Liver (tissue), 9 donors: ENCODE data around the gene RALGPS1. TPM values are rescaled to one million over a fixed set of nuclear protein-coding genes. Genes with fewer than 3 reads are reported as not detected.

Experiments used
- DNase-seq: peaks from one replicate; pipeline ENCODE4 v3.0.0-alpha.2; 2017; ENCODE audit warnings: low spot score
- H3K27ac ChIP-seq, 2 donors: one replicate each; pipeline ENCODE4 v1.7.0; 2013; ENCODE audit warnings: inconsistent platforms in 2 of 2, low read length in 2 of 2, control low read depth in 1 of 2, low read depth in 1 of 2, mild to moderate bottlenecking in 1 of 2
- H3K27me3 ChIP-seq, 4 donors: one replicate each; pipeline versions ENCODE4 v1.6.1 to v1.7.0; 2013; ENCODE audit warnings: low read length in 3 of 4, inconsistent platforms in 1 of 4, mild to moderate bottlenecking in 1 of 4, moderate library complexity in 1 of 4; ENCODE audit not compliant: control insufficient read depth in 4 of 4, insufficient read depth in 4 of 4
- H3K36me3 ChIP-seq, 4 donors: one replicate each; pipeline versions ENCODE4 v1.6.1 to v1.7.0; 2013; ENCODE audit warnings: low read length in 3 of 4, mild to moderate bottlenecking in 3 of 4, low read depth in 1 of 4, moderate library complexity in 1 of 4; ENCODE audit not compliant: control insufficient read depth in 4 of 4, insufficient read depth in 3 of 4
- H3K4me1 ChIP-seq, 4 donors: one replicate each; pipeline versions ENCODE4 v1.6.1 to v1.7.0; 2013; ENCODE audit warnings: low read length in 3 of 4, mild to moderate bottlenecking in 3 of 4, moderate library complexity in 1 of 4; ENCODE audit not compliant: control insufficient read depth in 4 of 4, insufficient read depth in 4 of 4
- H3K4me3 ChIP-seq, 3 donors: one replicate each; pipeline versions ENCODE4 v1.6.1 to v1.7.0; 2013; ENCODE audit warnings: low read length in 3 of 3, control low read depth in 1 of 3, low read depth in 1 of 3, mild to moderate bottlenecking in 1 of 3
- H3K9ac ChIP-seq, 2 donors: one replicate each; pipeline ENCODE4 v1.7.0; 2013; ENCODE audit warnings: low read length in 2 of 2, mild to moderate bottlenecking in 2 of 2, moderate library complexity in 2 of 2, control low read depth in 1 of 2, low read depth in 1 of 2
- H3K9me3 ChIP-seq, 4 donors: one replicate each; pipeline versions ENCODE4 v1.6.1 to v1.7.0; 2013; ENCODE audit warnings: low read length in 3 of 4; ENCODE audit not compliant: control insufficient read depth in 4 of 4
- EGR1 ChIP-seq, 2 donors: IDR thresholded peaks; 2 replicates each; pipeline ENCODE4 v1.6.1; 2016 to 2018; ENCODE audit warnings: antibody characterized with exemption in 2 of 2, low read depth in 2 of 2
- FOXA1 ChIP-seq: IDR thresholded peaks from 2 replicates; pipeline ENCODE4 v1.6.1; 2016; ENCODE audit warnings: antibody characterized with exemption
- FOXA2 ChIP-seq: IDR thresholded peaks from 2 replicates; pipeline ENCODE4 v1.6.1; 2016; ENCODE audit warnings: antibody characterized with exemption
- GABPA ChIP-seq, 2 donors: IDR thresholded peaks in 1 of 2; conservative IDR thresholded peaks in 1 of 2; 2 replicates each; pipeline ENCODE4 v1.6.1; 2016; ENCODE audit warnings: antibody characterized with exemption in 2 of 2, mild to moderate bottlenecking in 1 of 2, moderate library complexity in 1 of 2
- HNF4A ChIP-seq, 2 donors: conservative IDR thresholded peaks; 2 replicates each; pipeline ENCODE4 v1.6.1; 2016; ENCODE audit warnings: antibody characterized with exemption in 2 of 2, mild to moderate bottlenecking in 2 of 2
- HNF4G ChIP-seq: IDR thresholded peaks from 2 replicates; pipeline ENCODE4 v1.6.1; 2016; ENCODE audit warnings: antibody characterized with exemption
- JUND ChIP-seq, 2 donors: IDR thresholded peaks; 2 replicates each; pipeline ENCODE4 v1.6.1; 2016; ENCODE audit warnings: antibody characterized with exemption in 2 of 2
- NR2F2 ChIP-seq: IDR thresholded peaks from 2 replicates; pipeline ENCODE4 v1.6.1; 2016; ENCODE audit warnings: antibody characterized with exemption
- RAD21 ChIP-seq, 2 donors: IDR thresholded peaks; 2 replicates each; pipeline ENCODE4 v1.6.1; 2016; ENCODE audit warnings: antibody characterized with exemption in 2 of 2, mild to moderate bottlenecking in 2 of 2
- RXRA ChIP-seq, 2 donors: IDR thresholded peaks; 2 replicates each; pipeline ENCODE4 v1.6.1; 2017 to 2018; ENCODE audit warnings: antibody characterized with exemption in 2 of 2, mild to moderate bottlenecking in 1 of 2
- TAF1 ChIP-seq: conservative IDR thresholded peaks from 2 replicates; pipeline ENCODE4 v1.6.1; 2016; ENCODE audit warnings: antibody characterized with exemption, mild to moderate bottlenecking
- YY1 ChIP-seq: IDR thresholded peaks from 2 replicates; pipeline ENCODE4 v1.6.1; 2016; ENCODE audit warnings: antibody characterized with exemption, mild to moderate bottlenecking
- WGBS: extraction: QIAGEN DNeasy Blood & Tissue Kit; methylation state at CpG from one replicate; pipeline ENCODE4 v1.1.7; 2013; 5-methylcytosine and 5-hydroxymethylcytosine counted together
- polyA plus RNA-seq, 2 donors: library from polyadenylated mRNA; stranded (reverse) in 1 of 2; unstranded in 1 of 2; fragments of 200-250 nt in 1 of 2; fragments of >200 nt in 1 of 2; fragmentation: Nextera tagmentation in 1 of 2; extraction: Ambion mirVana in 1 of 2; gene quantifications; one replicate each; pipeline versions ENCODE4 v1.2.1 to v1.2.3, GENCODE V29; 2013 to 2015
- total RNA-seq, 2 donors: library from RNA; depleted of rRNA; stranded (reverse); fragments of >200 nt; gene quantifications; one replicate each; pipeline ENCODE4 v1.2.3, GENCODE V29; 2014
- TF ChIP-seq, protein P1 (sequence below): fragments of 150-350 bp; IDR thresholded peaks from 2 replicates; pipeline ENCODE4 v1.5.1; 2017; ENCODE audit warnings: improper control_type of control experiment, low read depth, low read length; ENCODE audit not compliant: missing input control
- TF ChIP-seq, protein P2 (sequence below): IDR thresholded peaks from 2 replicates; pipeline ENCODE4 v1.6.1; 2016; ENCODE audit warnings: antibody characterized with exemption
- TF ChIP-seq, protein P3 (sequence below): IDR thresholded peaks from 2 replicates; pipeline ENCODE4 v1.6.1; 2016; ENCODE audit warnings: antibody characterized with exemption
- TF ChIP-seq, protein P4 (sequence below): IDR thresholded peaks from 2 replicates; pipeline ENCODE4 v1.6.1; 2016; ENCODE audit warnings: antibody characterized with exemption
- donor health status: healthy.
- donor health status: healthy.
- donor health status: healthy.
- donor health status: healthy.
- donor health status: healthy.

RALGPS1 gene
- total and polyA plus RNA-seq, 4 donors, result 1.4 to 2.7 (median 2.0) TPM

DNA sequence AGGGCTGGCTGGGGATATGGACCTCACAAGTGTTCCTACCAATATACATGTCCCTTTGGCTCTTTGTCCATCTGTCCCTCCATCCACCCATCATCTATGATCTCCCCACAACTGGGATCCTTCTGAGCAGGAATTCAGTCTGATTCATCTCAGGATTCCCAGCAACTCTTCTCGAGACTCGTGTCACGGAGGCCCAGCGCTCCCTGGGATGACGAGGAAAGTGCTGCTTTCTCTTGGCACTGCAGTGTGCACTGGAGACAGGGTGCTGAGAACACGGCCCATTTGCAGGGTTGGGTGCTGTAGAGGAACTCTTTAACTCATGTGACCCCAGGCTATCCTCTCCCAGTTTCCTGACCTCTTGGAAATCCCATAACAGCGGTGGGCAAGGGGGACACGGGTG, 135.0 kb downstream of the RALGPS1 start:
- DNase-seq, result no peak
- TF ChIP-seq JUND (IDR thresholded peaks at IDR 0.05) (no peak), YY1 (no peak), GABPA (IDR thresholded peaks at IDR 0.05 in 1 of 2, conservative IDR thresholded peaks at IDR 0.05 in 1 of 2) (no peak)
- TF ChIP-seq, protein P1, sequence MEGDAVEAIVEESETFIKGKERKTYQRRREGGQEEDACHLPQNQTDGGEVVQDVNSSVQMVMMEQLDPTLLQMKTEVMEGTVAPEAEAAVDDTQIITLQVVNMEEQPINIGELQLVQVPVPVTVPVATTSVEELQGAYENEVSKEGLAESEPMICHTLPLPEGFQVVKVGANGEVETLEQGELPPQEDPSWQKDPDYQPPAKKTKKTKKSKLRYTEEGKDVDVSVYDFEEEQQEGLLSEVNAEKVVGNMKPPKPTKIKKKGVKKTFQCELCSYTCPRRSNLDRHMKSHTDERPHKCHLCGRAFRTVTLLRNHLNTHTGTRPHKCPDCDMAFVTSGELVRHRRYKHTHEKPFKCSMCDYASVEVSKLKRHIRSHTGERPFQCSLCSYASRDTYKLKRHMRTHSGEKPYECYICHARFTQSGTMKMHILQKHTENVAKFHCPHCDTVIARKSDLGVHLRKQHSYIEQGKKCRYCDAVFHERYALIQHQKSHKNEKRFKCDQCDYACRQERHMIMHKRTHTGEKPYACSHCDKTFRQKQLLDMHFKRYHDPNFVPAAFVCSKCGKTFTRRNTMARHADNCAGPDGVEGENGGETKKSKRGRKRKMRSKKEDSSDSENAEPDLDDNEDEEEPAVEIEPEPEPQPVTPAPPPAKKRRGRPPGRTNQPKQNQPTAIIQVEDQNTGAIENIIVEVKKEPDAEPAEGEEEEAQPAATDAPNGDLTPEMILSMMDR, result no peak
- TF ChIP-seq, protein P2, sequence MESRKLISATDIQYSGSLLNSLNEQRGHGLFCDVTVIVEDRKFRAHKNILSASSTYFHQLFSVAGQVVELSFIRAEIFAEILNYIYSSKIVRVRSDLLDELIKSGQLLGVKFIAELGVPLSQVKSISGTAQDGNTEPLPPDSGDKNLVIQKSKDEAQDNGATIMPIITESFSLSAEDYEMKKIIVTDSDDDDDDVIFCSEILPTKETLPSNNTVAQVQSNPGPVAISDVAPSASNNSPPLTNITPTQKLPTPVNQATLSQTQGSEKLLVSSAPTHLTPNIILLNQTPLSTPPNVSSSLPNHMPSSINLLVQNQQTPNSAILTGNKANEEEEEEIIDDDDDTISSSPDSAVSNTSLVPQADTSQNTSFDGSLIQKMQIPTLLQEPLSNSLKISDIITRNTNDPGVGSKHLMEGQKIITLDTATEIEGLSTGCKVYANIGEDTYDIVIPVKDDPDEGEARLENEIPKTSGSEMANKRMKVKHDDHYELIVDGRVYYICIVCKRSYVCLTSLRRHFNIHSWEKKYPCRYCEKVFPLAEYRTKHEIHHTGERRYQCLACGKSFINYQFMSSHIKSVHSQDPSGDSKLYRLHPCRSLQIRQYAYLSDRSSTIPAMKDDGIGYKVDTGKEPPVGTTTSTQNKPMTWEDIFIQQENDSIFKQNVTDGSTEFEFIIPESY, result no peak
- TF ChIP-seq, protein P3, sequence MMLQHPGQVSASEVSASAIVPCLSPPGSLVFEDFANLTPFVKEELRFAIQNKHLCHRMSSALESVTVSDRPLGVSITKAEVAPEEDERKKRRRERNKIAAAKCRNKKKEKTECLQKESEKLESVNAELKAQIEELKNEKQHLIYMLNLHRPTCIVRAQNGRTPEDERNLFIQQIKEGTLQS, result no peak
- Histone ChIP-seq H3K9ac (no peak overlapping the region), H3K27me3 (no peaks in the 10 kb centered on the region), H3K27ac (no peak overlapping the region), H3K36me3 (no peaks in the 10 kb centered on the region), H3K4me3 (no peak overlapping the region), H3K9me3 (no peaks in the 10 kb centered on the region), H3K4me1 (no peaks in the 10 kb centered on the region)
- 94% methylated on average over 8 of the region's 8 CpGs for WGBS

DNA sequence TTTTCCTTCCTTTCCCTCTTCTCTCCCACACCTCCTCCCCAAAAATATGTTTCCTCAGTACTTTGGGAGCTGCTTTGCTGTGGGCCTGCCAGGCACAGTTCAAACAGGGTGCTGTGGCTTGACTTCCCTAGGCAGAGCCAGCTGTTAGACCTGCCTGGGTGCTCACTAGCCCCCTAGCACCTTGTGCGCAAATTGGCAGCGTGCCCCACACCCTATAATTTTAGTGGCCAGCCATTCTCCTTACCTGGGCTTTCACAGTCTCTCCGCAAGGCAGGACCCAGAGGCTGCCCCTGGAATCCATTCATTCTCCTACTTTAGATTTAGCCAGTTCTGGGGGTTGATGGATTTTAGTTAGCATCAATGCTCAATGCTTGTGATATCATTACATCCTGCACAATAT, 135.6 kb downstream of the RALGPS1 start:
- no peak for DNase-seq
- TF ChIP-seq FOXA1 (no peak), RAD21 (IDR thresholded peaks at IDR 0.05) (no peak), RXRA (IDR thresholded peaks at IDR 0.05) (no peak), HNF4G (no peak), JUND (IDR thresholded peaks at IDR 0.05) (no peak), TAF1 (no peak)
- TF ChIP-seq, protein P4, sequence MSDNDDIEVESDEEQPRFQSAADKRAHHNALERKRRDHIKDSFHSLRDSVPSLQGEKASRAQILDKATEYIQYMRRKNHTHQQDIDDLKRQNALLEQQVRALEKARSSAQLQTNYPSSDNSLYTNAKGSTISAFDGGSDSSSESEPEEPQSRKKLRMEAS, result no peak
- Histone ChIP-seq H3K27me3 (no peaks in the 10 kb centered on the region), H3K27ac (no peak overlapping the region), H3K9ac (no peak overlapping the region), H3K4me1 (no peaks in the 10 kb centered on the region), H3K9me3 (no peaks in the 10 kb centered on the region), H3K4me3 (no peak overlapping the region), H3K36me3 (no peaks in the 10 kb centered on the region)
- WGBS, result 96% methylated on average over 3 of the region's 3 CpGs

DNA sequence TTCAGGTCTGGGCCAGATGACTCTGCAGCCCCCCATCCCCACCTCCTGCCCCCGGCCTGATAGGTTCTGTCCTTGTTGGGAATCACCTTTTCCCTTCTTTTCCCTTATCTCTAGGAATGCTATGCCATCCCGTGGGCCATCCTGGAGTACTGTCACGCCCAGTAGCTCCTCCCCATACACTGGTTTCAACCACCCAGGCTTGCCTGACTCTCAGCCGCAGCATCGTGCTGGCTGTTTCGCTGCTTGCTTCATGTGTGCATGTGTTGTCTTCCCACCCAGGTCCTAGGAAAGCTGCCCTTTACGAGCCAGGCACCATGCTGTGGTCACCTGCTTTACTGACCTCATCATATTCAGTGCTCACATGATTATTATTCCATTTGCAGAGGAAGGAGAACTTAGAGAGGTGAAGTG, 136.0 kb downstream of the RALGPS1 start:
- 87% methylated on average over 7 of the region's 7 CpGs for WGBS
- Histone ChIP-seq H3K27me3 (no peaks in the 10 kb centered on the region), H3K27ac (no peak overlapping the region), H3K4me3 (no peak overlapping the region), H3K4me1 (no peaks in the 10 kb centered on the region), H3K9me3 (no peaks in the 10 kb centered on the region), H3K36me3 (no peaks in the 10 kb centered on the region), H3K9ac (no peak overlapping the region)
- DNase-seq, result no peak
- TF ChIP-seq FOXA1 (no peak), FOXA2 (no peak), JUND (IDR thresholded peaks at IDR 0.05) (no peak), GABPA (IDR thresholded peaks at IDR 0.05 in 1 of 2, conservative IDR thresholded peaks at IDR 0.05 in 1 of 2) (no peak), HNF4A (conservative IDR thresholded peaks at IDR 0.05) (no peak), NR2F2 (no peak), EGR1 (IDR thresholded peaks at IDR 0.05; ENCODE audit: low read depth in 2 of 2) (no peak), YY1 (no peak), RAD21 (IDR thresholded peaks at IDR 0.05) (no peak), HNF4G (no peak)
- TF ChIP-seq, protein P2, result no peak
- TF ChIP-seq, protein P4, result no peak
- TF ChIP-seq, protein P3, result no peak
- TF ChIP-seq, protein P1, result no peak
